GM13976 (cell line): ENCODE results near the gene SH2D2A.

Experiments used
- DNase-seq: peaks from one replicate; pipeline ENCODE4 v3.0.0; 2012; ENCODE audit warnings: low spot score
- CTCF ChIP-seq: IDR thresholded peaks from 2 replicates; pipeline ENCODE4 v1.5.1; 2012; ENCODE audit warnings: borderline replicate concordance, mild to moderate bottlenecking; ENCODE audit not compliant: insufficient read depth; ENCODE audit errors: extremely low read depth, missing control alignments, control extremely low read depth
- in situ Hi-C: fragments of 300-500 bp; cut with MboI; formaldehyde crosslinking; loops from one replicate; pipeline ENCODE4 v1.12.0; 2022; ENCODE audit warnings: low sequenced_read_pairs, mixed read lengths, inconsistent platforms; ENCODE audit not compliant: unreplicated experiment

The SH2D2A gene

GRCh38 chr1:156828400-156829124 lies 11.9 kb upstream of the SH2D2A start:
- no peak for TF ChIP-seq CTCF
- in situ Hi-C loops: no loop called here
- DNase-seq: no peak

- in situ Hi-C loops: no loop called here
- DNase-seq: no peak
- TF ChIP-seq CTCF: no peak
These were observed 10.0 kb upstream of the SH2D2A start for GRCh38 chr1:156826630-156827029.

- in situ Hi-C loops: no loop called here
- DNase-seq: no peak
- no peak for TF ChIP-seq CTCF
These were observed 6.7 kb upstream of the SH2D2A start for GRCh38 chr1:156823210-156823790.

- in situ Hi-C loops: no loop called here
- DNase-seq: no peak
- no peak for TF ChIP-seq CTCF
These were observed 6.0 kb upstream of the SH2D2A start for GRCh38 chr1:156822680-156823079.

- TF ChIP-seq CTCF: no peak
- DNase-seq: no peak
- in situ Hi-C loops: no loop called here
These were observed 5.2 kb upstream of the SH2D2A start for GRCh38 chr1:156821801-156822200.

GRCh38 chr1:156815961-156816422 lies 656 bp downstream of the SH2D2A start:
- in situ Hi-C loops: no loop called here
- TF ChIP-seq CTCF: no peak
- no peak for DNase-seq
